OCI-LY7 (cell line): ENCODE results near the gene MEGF8.

ENCODE experiments used
- EZH2phosphoT487 ChIP-seq: fragments of 200-600 bp; sonication (generic); IDR thresholded peaks from 2 replicates; pipeline ENCODE4 v1.6.1; 2018; ENCODE audit warnings: low read depth, borderline replicate concordance, mild to moderate bottlenecking, mixed run types, antibody characterized with exemption, low read length, moderate library complexity, mixed read lengths
- TF ChIP-seq, protein P1 (sequence below): fragments of 200-600 bp; sonication (generic); conservative IDR thresholded peaks from 2 replicates; pipeline ENCODE4 v1.5.1; 2014; ENCODE audit warnings: mild to moderate bottlenecking, antibody characterized with exemption, low read length, moderate library complexity, mixed read lengths

- TF ChIP-seq, protein P1, sequence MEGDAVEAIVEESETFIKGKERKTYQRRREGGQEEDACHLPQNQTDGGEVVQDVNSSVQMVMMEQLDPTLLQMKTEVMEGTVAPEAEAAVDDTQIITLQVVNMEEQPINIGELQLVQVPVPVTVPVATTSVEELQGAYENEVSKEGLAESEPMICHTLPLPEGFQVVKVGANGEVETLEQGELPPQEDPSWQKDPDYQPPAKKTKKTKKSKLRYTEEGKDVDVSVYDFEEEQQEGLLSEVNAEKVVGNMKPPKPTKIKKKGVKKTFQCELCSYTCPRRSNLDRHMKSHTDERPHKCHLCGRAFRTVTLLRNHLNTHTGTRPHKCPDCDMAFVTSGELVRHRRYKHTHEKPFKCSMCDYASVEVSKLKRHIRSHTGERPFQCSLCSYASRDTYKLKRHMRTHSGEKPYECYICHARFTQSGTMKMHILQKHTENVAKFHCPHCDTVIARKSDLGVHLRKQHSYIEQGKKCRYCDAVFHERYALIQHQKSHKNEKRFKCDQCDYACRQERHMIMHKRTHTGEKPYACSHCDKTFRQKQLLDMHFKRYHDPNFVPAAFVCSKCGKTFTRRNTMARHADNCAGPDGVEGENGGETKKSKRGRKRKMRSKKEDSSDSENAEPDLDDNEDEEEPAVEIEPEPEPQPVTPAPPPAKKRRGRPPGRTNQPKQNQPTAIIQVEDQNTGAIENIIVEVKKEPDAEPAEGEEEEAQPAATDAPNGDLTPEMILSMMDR = no peak
- TF ChIP-seq EZH2phosphoT487 = no peak
Measured at GRCh38 chr19:42368360-42368759, 42.9 kb downstream of the MEGF8 start.
